Stimulated activated CD8-positive, alpha-beta memory T cell treated with anti-CD3 and anti-CD28 coated beads, Interleukin-7, amount 100 ng/mL, for 24 hours (primary cell): ENCODE measurements around the gene NIM1K.
"Not testable (repeated sequence)": the region's sequence is repeated elsewhere in the genome, so short reads cannot be mapped to it uniquely, and the experiment has no call there.

Experiments
- DNase-seq: peaks from one replicate; pipeline ENCODE4 v3.0.0-alpha.2; 2020; ENCODE audit warnings: low read depth

NIM1K gene

GRCh38 chr5:43314724-43315123 lies 122.7 kb downstream of the NIM1K start:
- DNase-seq, result no peak

DNA sequence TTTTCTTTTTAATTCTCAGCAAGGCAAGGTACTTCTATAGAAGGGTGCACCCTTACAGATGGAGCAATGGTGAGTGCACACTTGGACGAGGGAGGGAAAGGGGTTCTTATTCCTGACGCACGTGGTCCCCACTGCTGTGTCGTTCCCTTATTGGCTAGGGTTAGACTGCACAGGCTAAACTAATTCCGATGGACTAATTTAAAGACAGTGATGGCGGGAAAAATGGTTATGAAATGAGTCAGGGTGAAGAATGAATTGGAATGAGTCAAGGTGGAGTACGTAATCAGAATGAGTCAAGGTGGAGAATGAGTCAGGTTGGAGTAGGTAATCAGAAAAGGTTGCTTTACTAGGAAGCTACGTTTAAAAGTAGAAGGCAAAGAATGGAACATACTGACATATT lies 123.2 kb downstream of the NIM1K start:
- DNase-seq, result no peak

DNA sequence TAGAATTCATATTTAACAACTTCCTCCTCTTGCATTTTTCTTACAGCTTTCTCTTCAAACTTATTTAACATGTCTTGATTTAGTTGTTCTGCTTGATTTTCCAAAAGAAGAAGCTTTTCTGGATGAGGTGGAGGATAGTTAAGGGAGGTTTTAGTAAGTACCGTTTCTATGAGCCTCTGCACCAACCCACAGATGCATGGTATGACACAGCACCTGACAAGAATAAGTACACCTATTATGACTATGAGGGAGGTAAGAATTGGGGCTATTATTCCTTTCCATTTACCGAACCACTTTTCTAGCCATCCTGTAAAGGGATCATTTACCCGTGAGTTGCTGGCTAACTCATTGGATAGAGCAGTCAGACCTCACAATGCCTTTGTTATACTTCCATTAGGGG lies 123.7 kb downstream of the NIM1K start:
- no peak for DNase-seq

GRCh38 chr5:43316421-43316820 lies 124.4 kb downstream of the NIM1K start:
- no peak for DNase-seq

DNA sequence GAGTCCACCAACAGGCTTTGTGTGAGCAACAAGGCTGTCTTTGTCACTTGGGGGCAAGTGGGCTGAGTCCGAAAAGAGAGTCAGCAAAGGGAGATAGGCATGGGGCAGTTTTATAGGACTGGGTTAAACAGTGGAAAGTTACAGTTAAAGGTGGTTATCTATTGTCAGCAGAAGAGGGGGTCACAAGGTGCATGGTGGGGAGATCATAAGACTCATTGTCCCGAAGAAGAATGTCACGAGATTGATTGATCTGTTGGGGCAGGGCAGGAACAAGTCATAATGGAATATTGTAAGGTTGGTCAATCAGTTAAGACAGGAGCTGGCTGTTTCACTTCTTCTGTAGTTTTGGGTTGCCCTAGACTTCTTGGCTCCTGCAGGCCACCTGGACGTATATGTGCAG lies 128.8 kb downstream of the NIM1K start:
- no peak for DNase-seq

GRCh38 chr5:43323488-43323887 lies 131.5 kb downstream of the NIM1K start:
- DNase-seq, result not testable (repeated sequence)

GRCh38 chr5:43325624-43326023 lies 133.6 kb downstream of the NIM1K start:
- DNase-seq, result not testable (repeated sequence)
